HG03575 (cell line): ENCODE data around the gene ACAD10.

Source experiments
- ATAC-seq: cut with Tn5 transposase; IDR thresholded peaks from one replicate; pipeline ENCODE4 v1.9.1; 2021; ENCODE audit not compliant: unreplicated experiment, insufficient number of reproducible peaks, low FRiP score; ENCODE audit errors: extremely low read depth

Gene ACAD10

DNA sequence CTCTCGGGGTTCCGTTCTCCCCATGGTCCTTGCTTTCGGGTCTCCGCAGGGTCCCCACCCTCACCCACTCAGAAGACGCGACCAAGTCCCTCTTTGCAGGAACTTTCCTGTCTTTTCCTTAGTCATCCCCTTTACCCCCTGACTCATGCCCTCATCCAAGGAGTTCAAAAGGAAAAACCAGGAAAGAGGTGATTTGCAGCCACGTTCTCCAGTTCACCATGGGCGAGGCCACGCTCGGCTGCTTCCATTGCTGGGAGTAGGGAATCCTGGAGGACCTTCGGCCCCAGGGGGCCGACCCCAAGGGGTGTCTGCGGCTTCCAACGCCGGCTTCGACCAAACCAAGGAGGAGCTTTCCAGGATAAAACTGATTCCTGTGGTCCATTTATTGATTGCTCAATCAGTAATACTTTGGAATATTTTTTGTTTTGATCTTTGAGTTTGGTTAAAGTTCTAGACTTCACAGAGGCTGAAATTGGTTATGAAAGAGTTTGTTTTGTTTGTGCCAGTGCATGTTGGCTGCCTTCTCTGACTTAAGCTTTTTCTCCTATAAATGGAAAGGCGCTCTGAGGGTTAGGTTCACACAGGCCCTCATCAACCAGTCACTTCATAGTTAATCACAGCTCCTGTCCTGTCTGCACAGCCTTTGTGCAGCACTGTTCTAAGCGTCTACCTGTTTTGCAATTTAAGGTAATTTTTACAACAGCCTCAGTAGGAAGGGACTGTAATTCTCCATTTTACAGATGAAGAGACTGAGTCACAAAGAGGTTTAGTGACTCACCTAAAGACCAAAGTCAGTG, 81.7 kb downstream of the ACAD10 start:
- no peak for ATAC-seq

- ATAC-seq: no peak
Measured at GRCh38 chr12:111768159-111768895, 82.5 kb downstream of the ACAD10 start.

DNA sequence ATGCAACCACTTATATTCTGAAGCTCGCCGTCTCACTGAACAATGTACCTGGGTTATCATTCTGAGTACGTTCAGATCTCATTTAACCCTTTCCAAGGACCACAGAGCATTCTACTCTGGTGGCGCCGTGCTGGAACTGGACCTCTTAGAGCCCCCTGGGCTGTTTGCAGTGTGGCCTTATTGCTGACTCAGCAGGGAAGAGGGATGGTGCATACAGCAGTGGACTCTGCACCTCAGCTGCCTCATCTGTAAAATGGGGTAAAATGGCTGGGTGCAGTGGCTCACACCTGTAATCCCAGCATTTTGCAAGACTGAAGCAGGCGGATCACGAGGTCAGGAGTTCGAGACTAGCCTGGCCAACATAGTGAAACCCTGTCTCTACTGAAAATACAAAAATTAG, 83.7 kb downstream of the ACAD10 start:
- no peak for ATAC-seq

- ATAC-seq: no peak
Measured at GRCh38 chr12:111773801-111774551, 88.1 kb downstream of the ACAD10 start.

- no peak for ATAC-seq
Measured at GRCh38 chr12:111775205-111776193, 89.6 kb downstream of the ACAD10 start.

DNA sequence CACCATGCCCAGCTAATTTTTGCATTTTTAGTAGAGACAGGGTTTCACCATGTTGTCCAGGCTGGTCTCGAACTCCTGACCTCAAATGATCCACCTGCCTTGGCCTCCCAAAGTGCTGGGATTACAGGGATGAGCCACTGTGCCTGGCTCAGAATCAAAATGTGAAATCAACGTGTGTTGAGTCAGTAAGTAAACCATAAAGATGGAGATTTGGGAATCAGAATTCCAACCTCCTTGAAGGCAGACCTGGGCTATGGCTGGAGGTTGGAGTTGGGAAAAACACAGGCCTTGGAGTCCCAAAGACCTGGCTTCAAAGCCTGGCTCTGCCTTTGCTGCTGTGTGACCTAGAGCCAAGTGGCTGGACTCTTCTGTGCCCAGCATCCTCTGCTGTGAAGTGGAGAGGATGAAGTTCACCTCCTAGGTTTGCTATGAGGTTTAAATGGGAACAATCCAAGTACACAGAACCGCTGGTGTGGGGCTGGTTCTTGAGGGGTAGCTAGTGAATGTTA, 91.0 kb downstream of the ACAD10 start:
- no peak for ATAC-seq

DNA sequence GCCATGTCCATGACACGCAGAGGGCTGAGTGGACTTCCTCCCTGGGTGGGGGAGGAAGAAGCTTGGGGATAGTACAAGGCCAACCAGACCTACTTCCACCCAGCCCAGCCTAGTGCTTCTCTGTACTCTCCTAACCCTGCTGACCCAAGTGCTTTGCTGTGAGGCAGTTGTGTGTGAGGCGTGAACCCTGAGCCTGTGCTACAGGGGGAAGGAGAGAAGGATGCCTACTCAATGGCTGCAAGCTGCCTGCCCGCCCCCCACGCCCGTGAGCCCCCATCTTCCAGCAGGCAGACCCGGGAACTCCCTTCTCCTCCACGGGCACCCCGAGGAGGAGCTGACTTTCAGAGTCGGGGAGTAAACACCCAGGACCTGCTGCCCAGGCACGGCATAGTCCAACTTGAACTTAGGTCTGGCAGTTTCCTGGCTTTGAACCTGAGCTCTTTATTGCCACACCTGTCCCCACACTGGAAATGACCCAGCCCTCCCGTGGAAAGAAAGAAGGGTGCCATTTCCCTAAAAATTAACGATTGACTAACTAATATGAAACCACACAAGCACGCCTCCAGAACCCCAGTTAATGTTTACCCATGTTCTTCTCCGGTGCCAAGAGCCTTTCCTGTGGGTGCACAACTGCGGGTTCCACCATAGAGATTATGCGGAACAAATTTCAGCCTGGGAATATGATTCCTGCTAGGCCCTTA, 91.6 kb downstream of the ACAD10 start:
- no peak for ATAC-seq

GRCh38 chr12:111780166-111780565, 94.3 kb downstream of the ACAD10 start:
- ATAC-seq: no peak

GRCh38 chr12:111780615-111781014, 94.8 kb downstream of the ACAD10 start:
- ATAC-seq: no peak

- ATAC-seq: no peak
Measured at GRCh38 chr12:111781085-111781658, 95.3 kb downstream of the ACAD10 start.

GRCh38 chr12:111783046-111783445, 97.2 kb downstream of the ACAD10 start:
- ATAC-seq: no peak

GRCh38 chr12:111784953-111785352, 99.1 kb downstream of the ACAD10 start:
- ATAC-seq: no peak

DNA sequence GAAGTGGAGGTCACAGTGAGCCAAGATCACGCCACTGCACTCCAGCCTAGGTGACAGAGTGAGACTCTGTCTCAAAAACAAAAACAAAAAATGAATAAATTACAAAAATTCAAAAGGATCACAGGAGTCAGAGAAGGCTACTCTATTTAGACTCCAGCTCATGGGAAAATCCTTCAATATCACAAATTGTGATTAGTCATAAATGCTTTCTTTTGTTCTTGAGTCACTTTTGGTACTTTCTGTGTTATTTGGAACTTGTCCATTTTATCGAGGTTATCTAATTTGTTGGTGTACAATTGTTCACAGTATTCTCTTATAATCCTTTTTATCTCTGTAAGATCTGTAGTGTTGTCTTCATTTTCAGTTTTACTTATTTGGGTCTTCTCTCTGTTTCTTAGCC, 99.8 kb downstream of the ACAD10 start:
- ATAC-seq: no peak

DNA sequence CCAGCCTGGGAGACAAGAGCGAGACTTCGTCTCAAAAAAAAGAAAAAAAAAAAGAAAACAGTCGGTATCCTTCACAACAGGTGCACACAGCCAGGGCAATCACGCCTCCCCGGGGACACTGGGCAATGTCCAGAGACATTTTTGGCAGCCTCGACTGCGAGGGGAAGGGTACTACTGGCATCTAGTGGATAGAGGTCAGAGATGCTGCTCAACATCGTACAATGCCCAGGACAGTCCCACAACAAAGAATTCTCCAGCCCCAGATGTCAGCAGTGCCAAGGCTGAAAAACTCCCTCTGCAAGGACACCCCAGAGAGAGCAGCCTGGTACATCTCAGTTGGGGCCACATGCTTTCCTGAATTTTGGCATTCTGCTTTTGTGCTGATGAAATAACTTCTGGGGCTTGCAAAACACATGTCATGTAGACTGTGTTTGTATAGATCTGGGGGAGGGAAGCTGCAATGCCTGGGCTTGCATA, 102.4 kb downstream of the ACAD10 start:
- ATAC-seq: no peak

DNA sequence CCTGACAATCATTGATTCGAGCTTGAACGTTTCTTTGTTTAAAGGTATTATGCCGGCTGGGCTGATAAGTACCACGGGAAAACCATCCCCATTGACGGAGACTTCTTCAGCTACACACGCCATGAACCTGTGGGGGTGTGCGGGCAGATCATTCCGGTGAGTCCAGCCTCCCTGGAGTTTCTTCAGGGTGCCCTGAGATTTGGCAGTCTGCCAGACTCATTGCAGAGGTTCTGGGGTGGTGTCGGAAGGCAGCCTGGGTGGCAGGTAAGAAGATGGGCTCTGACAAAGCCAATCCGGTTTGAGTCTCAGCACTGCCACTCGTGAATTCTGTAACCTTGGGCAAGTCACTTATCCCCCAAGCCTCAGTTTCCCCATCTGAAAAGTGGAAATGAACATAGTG, 103.9 kb downstream of the ACAD10 start:
- no peak for ATAC-seq

- ATAC-seq: no peak
Measured at GRCh38 chr12:111791507-111791906, 105.7 kb downstream of the ACAD10 start.

DNA sequence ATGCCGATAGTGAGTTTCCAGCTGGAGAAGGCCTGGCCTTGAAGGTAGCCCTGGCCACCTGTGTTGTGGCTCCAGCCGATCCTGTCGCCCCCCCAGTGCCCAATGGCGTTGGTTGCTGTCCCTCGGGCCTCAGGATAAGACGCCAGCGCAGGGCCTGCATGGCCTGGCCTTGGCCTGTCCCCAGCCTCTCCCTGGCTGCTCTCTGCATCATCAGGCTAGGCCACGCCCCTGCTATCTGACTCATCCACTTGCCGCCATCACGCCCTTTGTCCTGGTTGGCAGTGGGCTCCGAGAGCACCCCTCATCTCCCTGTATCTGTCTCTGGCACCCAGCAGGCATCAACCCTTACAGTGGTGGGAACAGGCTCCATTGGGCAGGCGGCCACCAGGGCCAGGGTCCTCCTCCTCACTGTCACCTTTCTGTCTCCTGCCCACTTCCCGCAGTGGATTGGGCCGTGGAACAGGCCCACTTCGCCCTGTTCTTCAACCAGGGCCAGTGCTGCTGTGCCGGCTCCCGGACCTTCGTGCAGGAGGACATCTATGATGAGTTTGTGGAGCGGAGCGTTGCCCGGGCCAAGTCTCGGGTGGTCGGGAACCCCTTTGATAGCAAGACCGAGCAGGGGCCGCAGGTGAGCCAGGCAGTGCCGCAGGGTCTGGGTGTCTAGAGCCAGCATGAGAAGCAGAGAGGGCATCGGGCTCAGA, 106.5 kb downstream of the ACAD10 start:
- no peak for ATAC-seq
